HG03095 (cell line): ENCODE measurements around the gene FAM234B.

Source experiments
- ATAC-seq: cut with Tn5 transposase; IDR thresholded peaks from one replicate; pipeline ENCODE4 v1.9.1; 2021; ENCODE audit warnings: moderate library complexity; ENCODE audit not compliant: unreplicated experiment

Gene FAM234B

GRCh38 chr12:13044002-13044905, at the start of gene FAM234B:
TSS of gene FAM234B (plus strand) at chr12:13044381. CDS start at chr12:13044404, 23 bp downstream.
- peak; percentile 88 for ATAC-seq

DNA sequence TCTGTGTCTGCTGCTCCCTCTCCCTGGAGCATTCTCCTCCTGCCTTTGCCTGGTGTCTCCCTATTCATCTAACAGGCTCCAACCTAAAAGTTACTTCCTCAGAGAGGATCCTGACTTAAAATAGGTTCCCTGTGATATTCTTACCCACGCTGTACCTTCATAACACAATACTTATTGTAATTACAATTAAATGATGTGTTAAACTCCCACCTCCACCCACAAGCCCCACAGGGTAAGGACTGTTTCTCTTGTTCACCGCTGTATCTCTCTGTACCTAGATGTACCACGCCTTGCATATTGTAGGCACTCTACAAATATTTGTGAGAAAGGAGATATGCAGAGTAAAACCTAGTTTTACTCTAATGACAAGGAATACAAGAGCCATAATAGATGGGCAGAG, 49.1 kb upstream of the FAM234B start:
- no peak for ATAC-seq

- ATAC-seq = no peak
These were observed 48.0 kb upstream of the FAM234B start for GRCh38 chr12:12996209-12996608.

- no peak for ATAC-seq
These were observed 47.0 kb upstream of the FAM234B start for GRCh38 chr12:12997156-12997555.

DNA sequence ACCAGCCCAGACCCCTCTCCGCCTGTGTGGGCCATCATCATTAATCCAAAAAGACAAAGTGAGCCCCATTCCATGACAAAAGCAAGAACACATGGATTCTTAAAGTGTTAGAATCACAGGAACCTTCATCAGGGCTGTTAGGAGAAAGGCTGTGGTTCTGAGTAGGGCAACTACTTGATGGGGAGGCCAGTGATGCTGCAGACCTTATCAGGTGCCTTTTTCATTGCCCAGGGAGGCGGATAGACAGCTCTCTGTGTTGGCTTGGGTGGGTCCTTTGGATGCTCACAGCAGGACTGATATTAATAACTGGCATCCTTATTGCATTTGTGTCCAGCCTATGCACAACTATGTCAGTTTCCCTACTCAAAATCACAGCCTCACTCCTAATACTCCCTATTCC, 46.4 kb upstream of the FAM234B start:
- ATAC-seq = no peak

DNA sequence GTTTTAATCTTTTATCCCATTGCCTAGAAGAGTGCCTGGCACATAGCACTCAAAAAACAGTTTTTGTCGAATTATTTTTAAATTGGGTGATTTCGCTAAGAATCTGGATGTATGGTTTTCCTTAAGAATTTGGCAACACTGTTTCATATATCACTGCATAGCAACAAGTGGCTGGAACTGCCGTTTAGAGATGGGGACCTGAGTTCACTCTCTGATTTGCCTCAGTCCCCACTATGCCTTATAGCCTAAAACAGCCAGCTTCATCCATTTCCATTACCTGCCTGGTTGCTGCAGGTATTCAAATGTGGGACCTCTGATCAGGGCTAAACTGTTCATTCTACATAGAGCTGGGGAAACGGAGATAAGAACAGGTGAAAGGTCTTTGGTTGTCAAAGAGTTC, 45.9 kb upstream of the FAM234B start:
- no peak for ATAC-seq

- no peak for ATAC-seq
These were observed 44.8 kb upstream of the FAM234B start for GRCh38 chr12:12999271-12999958.

- ATAC-seq = peak; percentile 85
These were observed 44.1 kb upstream of the FAM234B start, which contains the start of gene HEBP1 for GRCh38 chr12:12999959-13000615. TSS of gene HEBP1 (minus strand) at chr12:13000265. CDS start at chr12:13000114, 151 bp downstream.

DNA sequence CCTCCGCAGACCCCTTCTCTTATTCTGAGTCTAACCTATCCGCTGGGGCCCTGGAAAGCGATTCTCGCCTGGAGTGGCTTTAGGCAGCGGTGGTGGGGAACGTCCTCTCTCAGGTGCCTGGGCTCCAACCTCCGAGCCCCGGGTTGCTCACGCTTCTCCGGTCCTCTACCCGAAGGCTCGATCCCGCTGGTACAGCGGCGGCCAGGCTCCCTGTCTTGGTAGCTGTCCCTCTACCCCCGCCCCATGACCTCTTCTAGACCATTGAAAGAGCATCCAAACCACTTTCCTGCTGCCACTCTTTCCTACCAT, 43.6 kb upstream of the FAM234B start:
- peak; percentile 20 for ATAC-seq

GRCh38 chr12:13000925-13001774, 43.0 kb upstream of the FAM234B start:
- ATAC-seq = peak; percentile 30

- ATAC-seq = no peak
These were observed 42.5 kb upstream of the FAM234B start for GRCh38 chr12:13001775-13002040.

GRCh38 chr12:13002301-13003097, 41.7 kb upstream of the FAM234B start:
- ATAC-seq = no peak

DNA sequence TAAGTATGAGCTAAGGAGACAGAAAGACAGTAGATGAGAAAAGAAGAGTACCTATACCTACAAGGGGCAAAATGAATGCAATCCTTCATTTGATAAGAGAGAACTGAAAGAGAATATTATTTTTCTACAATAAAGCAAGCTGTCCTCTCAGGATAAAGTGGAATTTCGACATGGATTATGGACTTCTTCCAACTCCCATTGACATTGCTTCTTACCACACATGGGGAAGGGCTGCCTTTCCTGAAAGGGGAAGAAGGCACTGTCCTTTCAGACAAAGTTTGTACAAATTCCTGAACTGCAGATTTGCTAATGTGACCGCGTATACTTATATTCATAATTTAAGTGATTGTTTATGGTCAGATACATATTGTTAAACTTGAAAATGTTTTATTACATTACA, 39.8 kb upstream of the FAM234B start:
- ATAC-seq = no peak

DNA sequence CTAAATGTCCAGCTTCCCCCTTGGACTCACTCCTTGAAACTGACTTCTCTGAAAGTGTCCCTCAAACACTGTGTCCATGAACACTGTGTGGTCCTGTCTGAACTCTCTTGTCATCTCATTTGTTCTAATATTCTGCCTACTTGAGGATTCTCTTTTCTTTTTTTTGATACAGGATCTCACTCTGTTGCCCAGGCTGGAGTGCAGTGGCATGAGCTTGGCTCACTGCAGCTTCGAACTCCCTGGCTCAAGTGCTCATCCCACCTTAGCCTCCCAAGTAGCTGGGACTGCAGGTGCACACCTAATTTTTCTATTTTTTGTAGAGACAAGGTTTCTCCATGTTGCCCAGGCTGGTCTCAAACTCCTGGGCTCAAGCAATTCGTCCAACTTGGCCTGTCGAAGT, 39.2 kb upstream of the FAM234B start:
- no peak for ATAC-seq

- no peak for ATAC-seq
These were observed 38.5 kb upstream of the FAM234B start for GRCh38 chr12:13005649-13006048.

- no peak for ATAC-seq
These were observed 36.5 kb upstream of the FAM234B start for GRCh38 chr12:13007496-13008233.

GRCh38 chr12:13008741-13009380, 35.3 kb upstream of the FAM234B start:
- ATAC-seq = no peak

DNA sequence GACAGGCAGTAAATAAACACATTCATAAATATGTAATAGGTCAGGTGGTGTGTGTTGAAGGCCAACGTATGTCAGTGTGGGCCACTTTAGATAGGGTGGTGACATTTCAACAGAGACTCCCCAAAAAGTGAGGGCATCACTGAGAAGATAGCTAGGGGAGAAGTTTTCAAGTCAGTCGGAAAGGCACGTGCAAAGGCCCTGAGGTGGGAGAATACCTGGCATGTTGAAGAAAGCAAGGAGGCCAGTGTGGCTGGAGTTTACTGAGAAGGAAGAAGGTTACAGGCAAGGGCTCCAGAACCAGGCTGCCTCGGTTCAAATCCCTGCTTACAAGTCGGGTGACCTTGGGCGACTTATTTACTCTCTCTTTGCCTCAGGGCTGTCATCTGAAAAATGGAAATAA, 33.1 kb upstream of the FAM234B start:
- no peak for ATAC-seq

GRCh38 chr12:13022851-13023271, 21.3 kb upstream of the FAM234B start:
- ATAC-seq = no peak
